Measurements from ENCODE around the gene DAP.

The DAP gene

DNA sequence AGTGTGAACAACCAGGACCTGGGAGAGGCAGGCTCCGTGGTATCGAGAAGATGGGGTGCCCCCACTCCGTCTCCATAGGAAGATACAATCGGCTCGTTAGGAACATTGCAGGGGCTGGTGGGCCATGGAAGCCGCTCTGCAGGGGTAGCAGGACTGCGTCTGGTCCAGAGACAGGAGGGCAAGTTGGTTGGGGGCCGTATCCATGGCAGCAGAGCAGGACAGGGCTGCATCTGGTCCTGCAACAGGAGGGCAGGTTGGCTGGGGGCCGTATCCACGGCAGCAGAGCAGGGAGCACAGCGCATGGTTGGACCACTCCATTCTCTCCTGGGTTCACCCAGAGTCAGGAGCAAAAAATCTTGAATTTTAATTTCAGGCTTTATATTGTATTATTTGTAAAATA is 99.0 kb downstream of the DAP start:
- no peak overlapping the region for H3K4me3 ChIP-seq (replicated peaks; ENCODE audit: low read depth, low read length)

DNA sequence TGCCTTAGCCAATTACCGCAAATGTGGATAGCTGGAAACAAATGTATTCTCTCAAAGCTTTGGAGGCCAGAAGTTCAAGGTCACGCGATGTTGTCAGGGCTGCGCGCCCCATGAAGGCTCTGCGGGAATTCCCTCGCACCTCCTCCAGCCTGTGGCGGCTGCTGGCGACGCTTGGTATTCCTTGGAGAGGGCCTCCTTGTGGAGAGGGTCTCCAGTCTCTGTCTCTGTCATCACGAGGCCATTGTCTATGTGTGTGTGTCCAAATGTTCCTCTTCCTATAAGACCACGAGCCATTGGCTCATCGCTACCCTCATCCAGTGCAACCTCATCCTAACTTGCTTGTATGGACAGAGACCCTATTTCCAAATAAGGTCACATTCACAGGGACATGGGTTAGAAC is 99.6 kb downstream of the DAP start:
- no peaks in the 10 kb centered on the region for H3K27me3 ChIP-seq (replicated peaks; ENCODE audit: control insufficient read depth, insufficient read depth, low read length)
- TF ChIP-seq, protein P1, sequence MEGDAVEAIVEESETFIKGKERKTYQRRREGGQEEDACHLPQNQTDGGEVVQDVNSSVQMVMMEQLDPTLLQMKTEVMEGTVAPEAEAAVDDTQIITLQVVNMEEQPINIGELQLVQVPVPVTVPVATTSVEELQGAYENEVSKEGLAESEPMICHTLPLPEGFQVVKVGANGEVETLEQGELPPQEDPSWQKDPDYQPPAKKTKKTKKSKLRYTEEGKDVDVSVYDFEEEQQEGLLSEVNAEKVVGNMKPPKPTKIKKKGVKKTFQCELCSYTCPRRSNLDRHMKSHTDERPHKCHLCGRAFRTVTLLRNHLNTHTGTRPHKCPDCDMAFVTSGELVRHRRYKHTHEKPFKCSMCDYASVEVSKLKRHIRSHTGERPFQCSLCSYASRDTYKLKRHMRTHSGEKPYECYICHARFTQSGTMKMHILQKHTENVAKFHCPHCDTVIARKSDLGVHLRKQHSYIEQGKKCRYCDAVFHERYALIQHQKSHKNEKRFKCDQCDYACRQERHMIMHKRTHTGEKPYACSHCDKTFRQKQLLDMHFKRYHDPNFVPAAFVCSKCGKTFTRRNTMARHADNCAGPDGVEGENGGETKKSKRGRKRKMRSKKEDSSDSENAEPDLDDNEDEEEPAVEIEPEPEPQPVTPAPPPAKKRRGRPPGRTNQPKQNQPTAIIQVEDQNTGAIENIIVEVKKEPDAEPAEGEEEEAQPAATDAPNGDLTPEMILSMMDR (IDR thresholded peaks at IDR 0.05; ENCODE audit: insufficient read depth, low read length, poor library complexity, severe bottlenecking): no peak
- H3K4me3 ChIP-seq (replicated peaks; ENCODE audit: low read depth, low read length): no peak overlapping the region
- H3K36me3 ChIP-seq (ENCODE audit: control insufficient read depth, insufficient read depth, low read length): no peaks in the 10 kb centered on the region
- no peak for DNase-seq (ENCODE audit: extremely low read depth, insufficient read length)

More for the DNA sequence above, 99.0 kb downstream of the DAP start:
- TF ChIP-seq, protein P1 (IDR thresholded peaks at IDR 0.05; ENCODE audit: insufficient read depth, low read length, poor library complexity, severe bottlenecking): no peak
- DNase-seq (ENCODE audit: extremely low read depth, insufficient read length): no peak
- H3K27me3 ChIP-seq (replicated peaks; ENCODE audit: control insufficient read depth, insufficient read depth, low read length): no peaks in the 10 kb centered on the region
- no peaks in the 10 kb centered on the region for H3K36me3 ChIP-seq (ENCODE audit: control insufficient read depth, insufficient read depth, low read length)

DNA sequence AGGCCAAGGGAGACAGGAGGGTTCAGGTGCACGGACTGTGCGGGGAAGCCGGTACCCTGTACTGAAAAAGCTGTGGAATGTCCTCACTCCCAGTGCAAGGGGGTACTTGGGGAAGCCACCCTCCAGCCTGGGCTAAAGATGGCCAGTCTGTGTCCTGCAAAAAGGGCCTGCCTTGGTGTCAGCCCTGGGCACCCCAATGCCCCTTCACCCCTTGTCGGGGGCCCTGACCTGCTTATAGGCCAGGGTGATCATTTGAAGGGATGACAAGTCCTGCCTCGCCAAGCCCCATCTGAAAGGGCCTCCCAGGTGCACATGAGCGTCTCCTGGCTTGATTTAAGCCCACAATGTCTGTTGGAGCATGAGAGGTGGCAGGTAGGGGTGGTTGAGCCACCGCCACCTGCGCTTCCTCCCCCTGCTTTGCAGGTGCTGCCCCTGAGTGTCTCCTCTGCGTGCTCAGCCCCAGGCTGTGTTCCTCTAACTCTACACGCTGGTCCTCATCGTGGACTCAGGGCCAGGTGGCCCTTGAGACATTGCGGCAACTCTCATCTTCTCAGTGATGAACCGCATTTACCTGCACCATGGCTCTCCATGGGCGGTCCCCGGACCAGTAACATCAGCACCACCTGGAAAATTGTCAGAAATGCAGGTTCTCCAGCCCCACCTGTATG is 100.2 kb downstream of the DAP start:
- Histone ChIP-seq H3K27me3 (replicated peaks; ENCODE audit: control insufficient read depth, insufficient read depth, low read length) (no peaks in the 10 kb centered on the region), H3K4me3 (replicated peaks; ENCODE audit: low read depth, low read length) (no peak overlapping the region), H3K36me3 (ENCODE audit: control insufficient read depth, insufficient read depth, low read length) (no peaks in the 10 kb centered on the region)
- TF ChIP-seq, protein P1 (IDR thresholded peaks at IDR 0.05; ENCODE audit: insufficient read depth, low read length, poor library complexity, severe bottlenecking): no peak
- DNase-seq (ENCODE audit: extremely low read depth, insufficient read length): no peak

DNA sequence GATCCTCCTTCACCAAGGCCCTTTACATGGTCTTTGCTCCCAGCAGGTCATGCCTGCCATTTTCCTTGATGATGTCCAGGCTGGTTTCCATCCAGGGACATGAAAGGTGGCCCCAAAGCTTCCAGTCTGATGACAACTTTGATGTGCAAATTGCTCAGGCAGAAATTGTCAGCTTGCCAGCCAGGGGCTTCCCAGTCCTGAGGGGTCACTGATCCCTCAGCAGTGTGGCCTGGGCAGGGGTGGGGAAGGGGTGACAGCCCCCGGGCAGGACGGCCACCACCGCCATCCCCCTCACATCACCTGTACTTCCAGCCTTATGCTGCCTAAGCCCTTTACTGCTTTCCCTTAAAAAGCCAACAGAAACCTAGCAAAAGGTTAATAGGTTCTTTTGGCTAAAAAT is 100.9 kb downstream of the DAP start:
- no peak for DNase-seq (ENCODE audit: extremely low read depth, insufficient read length)
- H3K27me3 ChIP-seq (replicated peaks; ENCODE audit: control insufficient read depth, insufficient read depth, low read length): no peaks in the 10 kb centered on the region
- no peak overlapping the region for H3K4me3 ChIP-seq (replicated peaks; ENCODE audit: low read depth, low read length)
- H3K36me3 ChIP-seq (ENCODE audit: control insufficient read depth, insufficient read depth, low read length): peaks cover 2% of the 10 kb centered on the region; the same call in 1 of the 2 replicates
- TF ChIP-seq, protein P1 (IDR thresholded peaks at IDR 0.05; ENCODE audit: insufficient read depth, low read length, poor library complexity, severe bottlenecking): no peak

DNA sequence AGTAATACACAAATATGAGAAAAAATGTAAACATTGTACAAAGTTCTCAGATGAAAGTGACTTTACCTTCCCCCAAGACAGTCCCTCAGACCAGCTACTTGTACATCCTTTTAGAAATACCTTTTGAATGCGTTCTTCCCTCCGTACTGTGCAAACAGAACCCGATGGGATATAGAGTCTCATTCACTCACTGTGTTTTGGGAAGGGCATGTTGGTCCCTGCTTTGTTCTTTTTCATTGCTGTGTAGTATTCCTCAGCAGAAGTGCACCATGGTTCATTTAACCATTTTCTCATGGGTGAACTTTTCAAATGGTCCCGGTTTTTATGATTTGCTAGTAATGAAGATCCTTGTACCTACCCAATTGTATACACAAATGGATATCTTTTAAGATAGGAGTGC is 102.8 kb downstream of the DAP start:
- H3K36me3 ChIP-seq (ENCODE audit: control insufficient read depth, insufficient read depth, low read length): peaks cover 13% of the 10 kb centered on the region
- no peak overlapping the region for H3K4me3 ChIP-seq (replicated peaks; ENCODE audit: low read depth, low read length)
- H3K27me3 ChIP-seq (replicated peaks; ENCODE audit: control insufficient read depth, insufficient read depth, low read length): no peaks in the 10 kb centered on the region
- no peak for DNase-seq (ENCODE audit: extremely low read depth, insufficient read length)
- TF ChIP-seq, protein P1 (IDR thresholded peaks at IDR 0.05; ENCODE audit: insufficient read depth, low read length, poor library complexity, severe bottlenecking): no peak
